ENCODE data around the gene C16orf46. TPM values are rescaled to one million over a fixed set of nuclear protein-coding genes. Genes with fewer than 3 reads are reported as not detected.

Gene C16orf46
- total and polyA plus RNA-seq, 2 experiments from 2014 or later, result 0.59 to 1.4 TPM

- no peak for TF ChIP-seq ZNF331 (CRISPR knock-in tag; IDR thresholded peaks at IDR 0.05; ENCODE audit: low read depth)
- TF ChIP-seq JUNB (IDR thresholded peaks at IDR 0.05; ENCODE audit: unreplicated experiment), result no peak
- TF ChIP-seq ZNF114 (CRISPR knock-in tag; IDR thresholded peaks at IDR 0.05), result no peak
- no peak for TF ChIP-seq EZH2 (IDR thresholded peaks at IDR 0.05; ENCODE audit: low read depth, unreplicated experiment)
- no peak for TF ChIP-seq POLR2AphosphoS5 (IDR thresholded peaks at IDR 0.05; ENCODE audit: low read depth)
- TF ChIP-seq NANOG (IDR thresholded peaks at IDR 0.05; ENCODE audit: borderline replicate concordance), result no peak
- no peak for TF ChIP-seq ZNF462 (CRISPR knock-in tag; IDR thresholded peaks at IDR 0.05)
- TF ChIP-seq ETS1 (IDR thresholded peaks at IDR 0.05), result no peak
- TF ChIP-seq, protein P1, sequence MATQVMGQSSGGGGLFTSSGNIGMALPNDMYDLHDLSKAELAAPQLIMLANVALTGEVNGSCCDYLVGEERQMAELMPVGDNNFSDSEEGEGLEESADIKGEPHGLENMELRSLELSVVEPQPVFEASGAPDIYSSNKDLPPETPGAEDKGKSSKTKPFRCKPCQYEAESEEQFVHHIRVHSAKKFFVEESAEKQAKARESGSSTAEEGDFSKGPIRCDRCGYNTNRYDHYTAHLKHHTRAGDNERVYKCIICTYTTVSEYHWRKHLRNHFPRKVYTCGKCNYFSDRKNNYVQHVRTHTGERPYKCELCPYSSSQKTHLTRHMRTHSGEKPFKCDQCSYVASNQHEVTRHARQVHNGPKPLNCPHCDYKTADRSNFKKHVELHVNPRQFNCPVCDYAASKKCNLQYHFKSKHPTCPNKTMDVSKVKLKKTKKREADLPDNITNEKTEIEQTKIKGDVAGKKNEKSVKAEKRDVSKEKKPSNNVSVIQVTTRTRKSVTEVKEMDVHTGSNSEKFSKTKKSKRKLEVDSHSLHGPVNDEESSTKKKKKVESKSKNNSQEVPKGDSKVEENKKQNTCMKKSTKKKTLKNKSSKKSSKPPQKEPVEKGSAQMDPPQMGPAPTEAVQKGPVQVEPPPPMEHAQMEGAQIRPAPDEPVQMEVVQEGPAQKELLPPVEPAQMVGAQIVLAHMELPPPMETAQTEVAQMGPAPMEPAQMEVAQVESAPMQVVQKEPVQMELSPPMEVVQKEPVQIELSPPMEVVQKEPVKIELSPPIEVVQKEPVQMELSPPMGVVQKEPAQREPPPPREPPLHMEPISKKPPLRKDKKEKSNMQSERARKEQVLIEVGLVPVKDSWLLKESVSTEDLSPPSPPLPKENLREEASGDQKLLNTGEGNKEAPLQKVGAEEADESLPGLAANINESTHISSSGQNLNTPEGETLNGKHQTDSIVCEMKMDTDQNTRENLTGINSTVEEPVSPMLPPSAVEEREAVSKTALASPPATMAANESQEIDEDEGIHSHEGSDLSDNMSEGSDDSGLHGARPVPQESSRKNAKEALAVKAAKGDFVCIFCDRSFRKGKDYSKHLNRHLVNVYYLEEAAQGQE (IDR thresholded peaks at IDR 0.05; ENCODE audit: unreplicated experiment), result no peak
- no peak for TF ChIP-seq EZH2phosphoT487 (IDR thresholded peaks at IDR 0.05; ENCODE audit: unreplicated experiment)
- TF ChIP-seq CTCF (conservative IDR thresholded peaks at IDR 0.05; ENCODE audit: low read depth in 2 of 2), result no peak
- TF ChIP-seq STAT1 (IDR thresholded peaks at IDR 0.05; ENCODE audit: unreplicated experiment), result no peak
- TF ChIP-seq CREB1 (CRISPR knock-in tag; IDR thresholded peaks at IDR 0.05; ENCODE audit: low read depth), result no peak
- H3K4me1 ChIP-seq (ENCODE audit: insufficient read depth), result no peaks in the 10 kb centered on the region
- H3K9me3 Mint-ChIP-seq, result no peaks in the 10 kb centered on the region
- no peak overlapping the region for H3K4me3 Mint-ChIP-seq
- H3F3A ChIP-seq (replicated peaks; ENCODE audit: low read depth), result no peaks in the 10 kb centered on the region
- H2AFZ ChIP-seq, result no peak overlapping the region
- H3K4me2 ChIP-seq, result no peak overlapping the region
- no peak overlapping the region for H3K27ac ChIP-seq (ENCODE audit: low read depth)
- 0 out of 3 replicates have a peak, but pooled peaks cover 2% of the 10 kb centered on the region for H3K4me1 Mint-ChIP-seq
- no peaks in the 10 kb centered on the region for H3K27me3 ChIP-seq (ENCODE audit: insufficient read depth)
- H3K36me3 ChIP-seq (ENCODE audit: insufficient read depth), result no peaks in the 10 kb centered on the region
- no peak for DNase-seq (ENCODE audit: low spot score)
- peaks cover 8% of the 10 kb centered on the region for H3K27me3 Mint-ChIP-seq (ENCODE audit: insufficient read depth, low read depth, poor library complexity)
- ATAC-seq, result no peak
- H3K27ac Mint-ChIP-seq, result no peak overlapping the region
- H3K9me2 ChIP-seq (ENCODE audit: insufficient read depth), result no peaks in the 10 kb centered on the region
- no peaks in the 10 kb centered on the region for H3K36me3 Mint-ChIP-seq (ENCODE audit: low read depth)
- no peak overlapping the region for H3K4me3 ChIP-seq
- no peaks in the 10 kb centered on the region for H4K20me1 ChIP-seq (replicated peaks; ENCODE audit: insufficient read depth)
- H3K79me2 ChIP-seq (replicated peaks; ENCODE audit: insufficient read depth), result no peaks in the 10 kb centered on the region
These were observed 28.9 kb upstream of the C16orf46 start for GRCh38 chr16:81105946-81106345.

All from GM23338 (cell line).